ENCODE measurements around the gene ADAMTS9.

The ADAMTS9 gene

DNA sequence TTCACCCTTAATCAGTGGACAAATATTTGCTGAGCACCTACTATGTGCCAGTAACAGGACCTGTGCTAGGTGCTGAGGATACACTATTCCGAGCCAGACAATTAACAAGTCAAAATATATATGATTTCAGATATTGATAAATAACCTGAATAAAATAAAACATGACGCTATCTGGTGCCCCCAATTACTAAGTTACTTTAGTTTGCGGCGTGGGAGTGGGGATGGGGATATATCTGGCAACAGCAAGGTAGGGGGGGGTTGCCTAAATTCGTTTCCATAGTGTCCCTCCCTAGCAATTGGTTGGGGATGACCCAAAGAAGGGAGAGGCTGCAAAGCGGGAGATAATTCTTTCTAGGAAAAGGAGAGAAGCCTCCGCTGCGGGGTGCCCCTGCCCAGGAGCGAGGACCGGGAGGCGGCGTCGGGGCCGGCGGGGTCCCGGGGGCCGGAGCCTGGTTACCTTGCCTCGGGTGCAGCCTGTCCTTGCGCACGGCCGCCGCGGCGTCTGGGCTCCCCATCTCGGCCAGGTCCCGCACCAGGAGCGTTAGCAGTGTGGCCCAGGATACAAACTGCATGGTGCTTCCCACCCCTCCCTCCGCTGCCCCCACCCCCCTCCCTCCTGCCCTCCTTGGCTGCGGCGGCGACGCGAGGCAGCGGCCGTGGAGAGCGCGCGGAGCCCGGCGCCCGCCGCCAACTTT lies 567 bp downstream of the ADAMTS9 start:
- in situ Hi-C loops (cut with HindIII; ENCODE audit: low sequenced_read_pairs): no loop called here

DNA sequence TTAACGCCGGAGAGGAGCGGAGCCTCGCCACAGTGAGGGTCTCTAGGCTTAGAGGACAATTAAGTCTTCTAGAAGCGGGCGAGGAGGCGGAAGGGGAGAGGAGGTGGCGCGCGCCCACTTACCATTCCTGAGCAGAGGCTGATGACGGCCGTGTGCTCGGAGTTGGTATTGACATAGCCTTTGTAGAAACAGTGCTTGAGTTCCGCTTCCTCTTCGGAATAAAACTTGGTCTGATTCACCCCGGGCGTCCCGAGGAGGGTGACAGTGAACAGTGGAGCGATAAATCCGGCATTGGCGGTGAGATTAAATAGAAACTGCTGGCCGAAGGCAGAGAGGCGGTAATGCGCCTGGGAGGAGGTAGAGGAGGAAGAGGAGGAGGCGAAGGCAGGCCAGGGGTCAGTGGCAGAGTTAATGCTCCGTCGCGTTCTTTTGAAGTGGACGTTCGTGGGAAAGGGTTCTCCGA lies 1.3 kb downstream of the ADAMTS9 start:
- in situ Hi-C loops (cut with HindIII; ENCODE audit: low sequenced_read_pairs): no loop called here

DNA sequence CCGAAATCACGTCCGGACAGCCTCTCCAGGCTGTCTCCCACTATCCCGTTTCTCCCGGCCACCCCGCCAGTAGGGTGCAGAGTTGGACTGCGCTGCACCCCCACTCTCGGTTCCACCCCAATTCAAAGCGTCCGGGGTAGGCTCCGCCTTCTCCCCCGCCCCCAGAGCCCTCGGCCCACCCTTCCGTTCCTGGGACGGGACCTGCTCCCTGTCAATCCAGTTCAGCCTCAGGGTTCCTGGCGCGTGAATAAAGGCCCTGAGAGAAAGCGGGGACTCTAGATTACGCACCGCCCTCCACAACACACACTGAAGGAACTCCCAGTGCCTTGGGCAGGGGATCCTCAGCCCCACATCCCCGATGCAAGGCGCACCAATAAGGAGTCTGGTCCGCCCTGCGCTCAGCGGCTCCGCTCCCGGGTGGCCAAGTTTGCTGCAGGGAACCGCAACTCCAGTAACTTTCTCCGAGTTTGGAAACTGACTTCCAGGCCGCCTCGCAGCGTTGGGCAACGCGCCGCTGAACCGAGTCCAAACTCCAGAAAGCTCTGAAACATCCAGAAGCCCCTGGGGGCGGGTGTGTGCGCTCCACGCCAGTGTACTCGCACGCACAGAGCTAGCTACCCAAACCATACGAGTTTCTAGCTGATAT lies 1.9 kb downstream of the ADAMTS9 start:
- in situ Hi-C loops (cut with HindIII; ENCODE audit: low sequenced_read_pairs): no loop called here

DNA sequence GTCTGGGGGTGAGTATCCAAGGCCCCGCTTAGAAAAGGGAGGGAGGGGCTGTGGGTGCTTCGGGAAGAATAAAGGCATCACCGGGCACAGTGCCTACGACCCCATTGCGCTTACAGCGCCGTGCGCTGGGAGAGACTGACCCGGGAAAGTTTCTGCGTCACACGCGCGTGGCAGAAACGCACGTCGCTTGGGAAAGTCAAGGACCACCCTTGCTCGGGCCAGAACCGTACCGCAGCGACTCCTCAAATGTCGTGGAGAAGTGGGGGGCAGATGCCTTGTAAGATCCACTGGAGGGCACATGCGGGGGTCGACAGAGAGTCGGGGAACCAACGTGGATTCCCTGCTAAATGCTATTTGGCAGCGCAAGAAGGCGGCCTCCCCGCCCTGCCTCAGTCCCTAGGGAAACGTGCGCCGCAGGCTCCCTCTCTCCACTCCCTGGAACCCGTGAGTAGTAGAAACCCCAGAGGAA lies 2.4 kb downstream of the ADAMTS9 start:
- in situ Hi-C loops (cut with HindIII; ENCODE audit: low sequenced_read_pairs): no loop called here

DNA sequence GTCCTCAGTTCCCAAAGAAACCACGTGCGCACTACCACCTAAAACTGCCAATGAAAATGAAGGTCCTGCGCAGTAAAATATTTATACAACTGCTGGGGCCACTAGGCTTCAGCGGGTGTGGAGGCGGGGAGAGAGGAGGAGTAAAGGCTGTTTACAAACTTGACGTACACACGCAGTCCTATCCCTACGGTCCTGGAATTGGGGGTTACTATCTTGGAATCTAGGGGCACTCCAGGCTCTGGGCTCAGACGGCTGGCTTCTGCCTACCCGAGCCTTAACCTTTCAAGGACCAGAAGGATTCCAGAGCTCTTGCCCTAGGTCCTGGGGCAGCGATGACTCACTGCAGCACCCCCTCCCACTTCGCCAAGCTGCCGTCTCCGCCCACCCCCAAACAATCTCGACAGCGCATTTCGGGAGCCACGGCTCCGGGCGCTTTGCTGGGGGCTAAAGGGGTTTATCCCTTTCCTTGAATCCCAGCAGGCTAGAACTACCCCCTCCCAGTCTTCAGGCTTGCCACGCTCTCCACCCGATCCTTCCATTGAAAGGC lies 3.0 kb downstream of the ADAMTS9 start:
- in situ Hi-C loops (cut with HindIII; ENCODE audit: low sequenced_read_pairs): no loop called here

DNA sequence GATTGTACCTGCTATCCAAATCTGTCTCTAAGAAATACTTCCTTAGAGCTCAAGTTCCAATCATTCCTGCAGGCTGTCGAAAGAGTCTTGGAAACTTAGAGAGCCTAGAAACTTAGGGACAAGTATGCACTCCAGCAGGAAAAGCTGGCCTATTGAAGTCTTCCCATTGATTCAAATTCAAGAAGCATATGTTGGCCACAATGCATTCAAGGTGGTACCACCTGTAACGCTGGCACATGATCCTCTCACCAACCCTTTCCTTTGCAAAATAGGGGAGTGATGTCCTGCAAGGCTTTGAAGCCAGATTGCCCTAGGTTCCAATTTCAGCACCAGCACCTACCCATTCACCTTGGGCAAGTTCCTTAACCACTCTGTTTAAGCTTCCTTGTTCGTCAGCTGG lies 6.0 kb downstream of the ADAMTS9 start:
- in situ Hi-C loops (cut with HindIII; ENCODE audit: low sequenced_read_pairs): no loop called here

DNA sequence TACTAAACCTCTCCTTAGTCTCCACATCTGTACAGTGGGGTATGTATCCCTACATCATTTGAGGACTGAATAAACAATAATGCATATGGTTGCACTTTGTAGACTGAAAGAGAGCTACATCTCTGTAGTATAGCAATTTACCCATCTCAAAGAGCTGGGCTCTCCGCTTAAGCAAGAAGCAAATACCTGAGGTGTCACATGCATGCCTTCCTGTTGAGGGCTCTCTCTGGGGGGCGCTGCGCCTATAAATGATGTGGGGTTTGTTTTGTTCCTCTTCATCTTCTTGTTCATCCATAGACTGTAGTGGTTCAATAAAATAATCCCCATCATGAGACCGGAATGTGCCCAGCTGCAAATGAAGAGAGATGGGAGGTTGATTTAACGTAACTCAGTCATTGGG lies 6.8 kb downstream of the ADAMTS9 start:
- in situ Hi-C loops (cut with HindIII; ENCODE audit: low sequenced_read_pairs): no loop called here

DNA sequence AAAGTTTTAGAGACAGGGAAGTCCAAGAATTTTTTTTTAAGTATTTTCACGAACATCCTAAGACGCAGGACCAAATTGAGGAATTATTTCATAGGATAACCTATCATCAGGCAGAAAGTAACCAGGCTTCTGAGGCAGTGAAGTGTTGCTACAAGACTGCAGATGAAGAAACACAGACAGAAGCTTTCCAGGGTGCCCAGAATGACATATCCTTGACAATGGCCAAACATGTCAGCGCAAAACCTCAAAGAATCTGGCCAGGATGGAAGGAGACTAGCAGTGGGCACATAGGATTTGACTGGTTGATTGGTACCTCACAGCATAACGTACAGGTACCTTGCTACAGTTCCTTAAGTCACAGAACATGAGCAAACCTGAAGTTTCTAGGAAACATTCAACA lies 7.5 kb downstream of the ADAMTS9 start:
- in situ Hi-C loops (cut with HindIII; ENCODE audit: low sequenced_read_pairs): no loop called here

DNA sequence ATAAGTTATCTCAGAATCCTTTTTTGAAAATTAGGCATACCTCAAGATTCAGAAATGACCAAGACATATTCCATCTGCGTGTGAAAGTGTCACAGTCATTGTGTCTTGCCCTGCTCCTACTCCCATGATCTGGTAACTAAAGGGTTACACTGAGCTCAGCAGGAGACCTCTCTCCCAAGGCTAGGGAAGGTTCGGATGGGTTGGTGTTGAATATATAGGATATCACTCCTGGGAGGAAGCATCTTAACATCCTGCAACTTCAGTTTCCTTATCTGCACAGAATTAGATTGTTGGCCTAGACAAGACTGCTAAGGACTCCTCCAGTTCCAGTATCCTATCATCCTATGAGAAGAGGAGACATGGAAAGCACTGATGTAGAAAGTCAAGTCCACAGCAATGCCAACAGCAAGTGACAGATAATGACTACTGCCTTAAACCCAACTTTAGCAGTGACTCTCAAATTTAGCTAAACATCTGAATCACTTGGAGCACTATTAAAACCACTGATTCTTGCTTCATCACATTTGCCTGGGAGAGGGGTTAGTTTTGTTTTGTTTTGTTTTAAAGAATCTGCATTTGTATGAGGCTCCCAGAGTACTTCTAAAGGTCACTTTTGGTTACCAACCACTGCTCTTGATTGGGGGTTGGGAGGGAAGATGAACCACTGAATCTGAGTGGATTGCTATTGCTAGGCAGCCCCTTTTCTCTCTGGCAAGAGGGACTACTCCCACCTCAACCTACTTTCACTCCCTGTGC lies 9.7 kb downstream of the ADAMTS9 start:
- in situ Hi-C loops (cut with HindIII; ENCODE audit: low sequenced_read_pairs): no loop called here

DNA sequence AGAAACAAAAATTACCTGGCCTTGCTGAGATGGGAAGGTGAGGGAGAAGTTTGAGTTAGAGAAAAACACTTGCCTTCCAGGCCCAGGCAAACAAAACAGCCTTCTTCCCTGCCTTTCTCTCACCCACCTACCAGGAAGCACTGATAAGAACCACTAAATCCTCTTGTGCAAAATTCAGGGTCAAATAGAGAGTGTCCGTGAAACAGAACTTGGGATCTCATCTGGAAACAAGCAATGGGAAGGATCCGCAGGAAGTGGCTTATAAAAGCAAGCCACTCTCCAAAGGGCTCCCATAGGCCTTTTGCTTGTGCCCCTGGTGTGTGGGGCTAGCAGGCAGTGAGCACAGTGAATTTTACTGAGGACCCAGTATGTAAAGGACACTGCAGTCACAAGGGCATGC lies 11.0 kb downstream of the ADAMTS9 start:
- in situ Hi-C loops (cut with HindIII; ENCODE audit: low sequenced_read_pairs): no loop called here

DNA sequence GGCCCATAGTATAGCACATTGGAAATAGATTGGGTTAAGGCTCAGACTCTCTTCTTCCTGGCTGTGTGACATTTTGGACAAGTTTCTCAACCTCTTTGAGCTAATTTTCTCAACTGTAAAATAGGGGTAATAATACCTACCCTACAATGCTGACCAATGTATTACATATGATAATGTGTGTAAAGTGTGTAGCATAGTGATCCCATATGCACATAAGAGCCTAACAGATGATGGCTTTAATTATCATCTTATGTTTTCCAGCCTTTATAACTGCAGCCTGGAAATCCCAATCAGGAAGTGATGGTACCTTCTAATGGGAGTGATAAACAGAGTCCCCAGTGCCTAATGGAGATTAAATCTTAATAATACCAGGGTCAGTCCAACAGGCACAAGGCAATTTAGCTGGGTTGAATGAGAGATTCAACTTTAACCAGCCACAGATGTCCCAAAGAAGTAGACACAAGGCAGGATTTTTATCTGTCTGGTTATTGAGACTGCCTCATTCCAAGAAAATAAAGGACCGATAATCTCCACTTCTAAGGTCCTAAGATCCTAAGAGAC lies 12.0 kb downstream of the ADAMTS9 start:
- in situ Hi-C loops (cut with HindIII; ENCODE audit: low sequenced_read_pairs): no loop called here

DNA sequence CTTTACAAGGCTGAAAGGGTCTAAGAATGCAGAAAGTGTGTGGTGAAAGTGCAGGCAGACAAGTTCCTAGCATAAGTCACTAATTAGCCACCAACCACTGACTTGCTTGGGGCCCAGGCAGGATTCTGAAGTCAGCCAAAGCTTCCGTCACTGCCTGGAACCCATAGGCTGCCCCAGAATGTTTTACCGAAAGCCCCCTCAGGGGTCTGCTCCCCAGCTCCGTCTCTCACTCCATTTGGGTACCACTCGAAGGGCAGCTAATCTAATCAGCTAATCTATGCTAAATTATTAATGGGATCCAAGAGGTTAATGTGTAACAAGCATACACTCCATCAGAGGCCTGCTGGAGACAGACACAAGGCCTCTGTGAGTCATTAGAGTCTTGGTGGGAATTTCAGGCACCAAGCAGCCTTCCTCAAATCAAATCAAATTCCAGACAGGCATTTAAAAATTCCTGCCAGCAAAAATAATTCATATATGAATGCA lies 13.2 kb downstream of the ADAMTS9 start:
- in situ Hi-C loops (cut with HindIII; ENCODE audit: low sequenced_read_pairs): loop anchor here (5.0 kb wide), 1 partner anchor 37 kb away; no protein-coding TSS in a partner anchor

DNA sequence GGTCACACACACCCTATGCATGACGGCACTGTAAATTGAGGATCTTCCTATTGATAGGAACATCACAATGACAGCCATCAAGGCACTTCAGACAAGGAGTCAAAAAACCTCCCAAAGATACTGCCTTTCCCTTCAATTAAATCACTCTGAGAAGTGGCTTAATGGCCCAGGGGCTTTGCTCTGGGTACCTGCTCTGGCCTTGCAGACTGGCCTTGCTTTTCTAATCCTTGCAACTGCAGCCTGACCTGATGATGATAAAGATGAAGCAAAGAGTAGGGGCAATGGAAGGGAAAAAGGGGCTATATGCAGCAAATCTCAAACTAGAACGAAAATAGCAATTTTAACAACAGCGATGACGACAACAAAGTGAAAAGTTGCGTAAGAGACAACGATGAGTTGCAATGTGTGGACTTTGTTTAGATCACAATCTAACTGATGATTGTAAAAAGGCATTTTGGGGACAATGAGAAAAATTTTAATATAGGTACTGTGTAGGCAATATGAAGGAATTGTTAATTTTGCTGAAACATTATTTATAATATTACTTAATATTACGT lies 14.6 kb downstream of the ADAMTS9 start:
- in situ Hi-C loops (cut with HindIII; ENCODE audit: low sequenced_read_pairs): loop anchor here (5.0 kb wide), 1 partner anchor 36 kb away; no protein-coding TSS in a partner anchor

DNA sequence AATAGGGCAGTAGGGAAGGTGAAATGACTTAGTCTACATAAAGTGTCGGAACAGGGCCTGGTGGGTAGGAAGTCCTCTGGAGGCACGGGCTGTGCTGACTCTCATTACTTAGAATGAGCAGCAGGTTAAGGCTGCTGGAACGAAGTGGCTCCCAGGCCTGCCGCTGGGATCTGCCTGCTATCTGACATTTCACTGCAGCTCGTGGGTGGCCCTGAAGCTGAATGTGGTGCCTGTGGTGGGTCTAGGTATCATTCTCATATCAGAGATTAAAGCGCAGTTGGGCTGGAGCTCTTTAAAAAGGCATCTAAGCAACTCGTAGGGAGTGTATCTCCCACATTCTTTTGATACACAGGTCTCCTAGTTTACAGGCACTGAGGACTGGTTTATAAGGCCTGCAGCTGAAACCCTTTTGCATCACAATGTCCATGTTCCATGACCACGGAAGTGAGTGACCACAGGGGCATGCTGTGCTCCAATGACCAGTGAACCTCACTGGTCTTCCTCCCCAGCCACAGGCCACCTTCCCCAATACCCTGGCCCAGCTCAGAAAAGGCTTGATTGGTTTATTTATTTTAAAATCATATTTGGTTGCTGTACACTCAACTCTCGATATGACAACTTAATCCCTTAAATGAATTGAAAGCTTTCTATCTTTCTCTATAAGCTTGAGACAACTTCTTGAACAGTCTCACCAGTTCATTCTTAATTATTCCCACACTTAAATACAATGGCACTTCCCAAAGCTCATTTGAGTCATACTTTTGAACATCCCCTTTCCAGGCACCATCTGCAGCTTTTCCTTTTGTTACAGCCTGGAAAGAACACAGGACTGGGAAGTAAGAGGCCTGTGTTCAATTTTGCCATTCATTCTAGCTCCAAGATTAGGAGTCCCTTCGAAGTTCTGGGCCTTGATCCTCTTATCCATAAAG lies 19.0 kb downstream of the ADAMTS9 start:
- in situ Hi-C loops (cut with HindIII; ENCODE audit: low sequenced_read_pairs): no loop called here

DNA sequence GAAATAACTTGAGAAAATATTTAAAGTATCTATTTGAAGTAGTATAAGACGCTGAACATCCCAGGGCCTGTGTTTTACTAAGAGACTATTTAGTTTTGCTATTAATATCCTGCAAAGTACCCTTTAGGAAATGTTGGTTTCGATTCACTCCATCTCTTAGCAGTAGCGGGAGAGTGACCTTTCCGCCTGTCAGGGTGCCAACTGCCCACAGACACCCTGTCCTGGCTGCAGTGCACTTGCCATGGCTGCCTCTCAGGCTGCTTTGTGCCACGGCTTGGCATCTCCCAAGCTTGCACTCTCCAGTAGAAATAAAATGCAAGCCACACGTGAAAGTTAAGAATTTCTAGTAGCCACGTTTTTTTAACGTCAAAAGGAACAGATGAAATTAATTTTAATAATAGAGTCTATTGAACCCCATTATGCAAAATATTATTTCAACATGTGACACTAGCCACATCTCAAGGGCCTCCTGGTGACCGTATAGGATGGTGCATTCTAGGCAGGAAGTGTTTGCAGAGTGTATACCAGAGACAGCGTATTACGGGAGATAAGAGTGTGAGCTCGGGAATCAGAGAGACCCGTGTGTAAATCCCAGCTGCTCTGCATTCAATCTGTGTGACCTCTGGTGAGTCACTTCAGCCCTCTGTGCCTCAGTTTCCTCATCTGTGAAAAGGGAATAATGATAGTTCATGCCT lies 19.8 kb downstream of the ADAMTS9 start:
- in situ Hi-C loops (cut with HindIII; ENCODE audit: low sequenced_read_pairs): no loop called here

DNA sequence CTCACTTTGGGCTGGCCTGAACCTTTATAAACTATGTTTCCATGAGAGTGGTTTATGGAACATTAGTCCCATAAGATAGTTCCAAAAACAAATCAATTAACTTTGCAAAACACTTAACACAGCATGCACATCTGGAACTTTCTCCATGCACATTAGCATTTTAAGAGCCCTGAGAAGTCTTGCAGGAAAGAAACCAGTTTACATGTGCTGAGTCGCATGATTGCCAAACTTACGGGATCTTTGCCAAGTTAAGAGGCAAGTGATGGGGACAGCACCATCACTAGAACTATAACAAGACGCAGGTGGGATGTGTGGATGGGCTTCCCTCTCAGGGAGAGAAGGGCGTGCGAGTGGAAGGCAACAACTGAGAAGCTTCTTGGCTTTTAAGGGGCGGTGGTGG lies 20.7 kb downstream of the ADAMTS9 start:
- in situ Hi-C loops (cut with HindIII; ENCODE audit: low sequenced_read_pairs): no loop called here

DNA sequence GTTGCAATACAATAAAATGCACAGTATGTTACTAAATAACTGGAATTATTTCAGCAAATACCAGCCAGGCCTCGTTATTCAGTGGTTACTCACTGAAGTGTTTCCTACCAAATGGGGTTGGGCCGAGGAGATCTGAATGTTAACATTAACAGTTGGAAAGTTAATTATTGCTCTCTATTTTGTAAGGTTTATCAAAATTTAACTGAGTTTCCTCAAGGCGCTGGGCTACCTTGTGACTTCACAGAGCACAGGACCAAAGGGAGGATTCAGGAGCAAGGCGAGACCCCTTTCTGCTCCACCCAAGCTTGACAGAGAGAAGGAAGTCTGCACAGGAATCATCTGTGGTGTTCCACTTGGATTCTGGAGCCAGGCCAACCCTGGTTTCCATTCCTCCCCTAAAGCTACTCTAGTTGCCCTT lies 21.6 kb downstream of the ADAMTS9 start:
- in situ Hi-C loops (cut with HindIII; ENCODE audit: low sequenced_read_pairs): no loop called here

DNA sequence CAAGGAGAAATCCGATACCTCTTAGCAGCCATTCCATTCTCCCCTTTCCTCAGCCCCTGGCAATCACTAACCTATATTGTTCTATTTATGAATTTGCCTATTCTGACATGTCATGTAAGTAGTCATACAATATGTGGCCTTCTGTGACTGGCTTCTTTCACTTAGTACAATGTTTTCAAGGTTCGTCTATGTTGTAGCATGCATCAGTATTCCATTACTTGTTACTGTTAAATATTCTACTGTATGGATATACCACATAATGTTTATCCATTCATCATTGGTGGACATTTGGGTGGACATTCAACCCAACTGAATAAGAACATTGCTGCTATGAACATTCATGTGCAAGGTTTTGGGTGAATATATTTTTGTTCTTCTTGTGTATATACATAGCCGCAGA lies 23.4 kb downstream of the ADAMTS9 start:
- in situ Hi-C loops (cut with HindIII; ENCODE audit: low sequenced_read_pairs): no loop called here

DNA sequence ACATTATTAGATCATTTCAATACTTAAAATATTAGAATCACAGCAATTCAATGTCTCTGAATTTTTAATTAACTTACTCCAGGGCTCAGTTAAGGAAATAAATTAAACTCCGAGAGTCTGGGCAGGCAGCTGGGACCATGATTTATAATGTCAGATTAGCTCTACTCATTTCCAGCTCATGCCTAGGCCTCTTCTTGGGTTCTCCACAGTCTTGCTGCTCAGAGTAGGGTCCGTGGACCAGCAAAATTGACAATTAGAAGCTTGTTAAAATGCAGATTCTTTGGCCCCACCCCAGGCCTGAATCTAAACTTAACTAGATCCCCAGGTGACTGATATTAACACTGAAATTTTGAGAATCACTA lies 28.2 kb downstream of the ADAMTS9 start:
- in situ Hi-C loops (cut with HindIII; ENCODE audit: low sequenced_read_pairs): no loop called here

All from endothelial cell of hepatic sinusoid (primary cell).